RCC 7860 (cell line): ENCODE results near the gene CNTNAP5.

ENCODE experiments used
- DNase-seq: peaks from one replicate; pipeline ENCODE4 v3.0.0-alpha.2; 2015; ENCODE audit warnings: low spot score
- FAIRE-seq: peaks from 2 replicates; lab custom pipeline; 2012; peaks lifted over from hg19 to GRCh38; lab: Jason Lieb, UNC

CNTNAP5 gene

GRCh38 chr2:124053796-124054195, 28.7 kb downstream of the CNTNAP5 start:
- FAIRE-seq (no peak), DNase-seq (no peak)

- DNase-seq, result no peak
- no peak for FAIRE-seq
Measured at GRCh38 chr2:124063596-124063995, 38.5 kb downstream of the CNTNAP5 start.

GRCh38 chr2:124065636-124066035, 40.5 kb downstream of the CNTNAP5 start:
- DNase-seq (no peak), FAIRE-seq (no peak)

- DNase-seq (no peak), FAIRE-seq (no peak)
Measured at GRCh38 chr2:124066776-124067175, 41.7 kb downstream of the CNTNAP5 start.

GRCh38 chr2:124079045-124079444, 54.0 kb downstream of the CNTNAP5 start:
- no peak for FAIRE-seq
- no peak for DNase-seq

GRCh38 chr2:124080281-124081153, 55.4 kb downstream of the CNTNAP5 start:
- DNase-seq (no peak), FAIRE-seq (no peak)

- DNase-seq, result peak; percentile 31
Measured at GRCh38 chr2:124081154-124081716, 56.1 kb downstream of the CNTNAP5 start.

GRCh38 chr2:124088616-124089015, 63.5 kb downstream of the CNTNAP5 start:
- DNase-seq, result no peak
- FAIRE-seq, result no peak

More at GRCh38 chr2:124081154-124081716, 56.1 kb downstream of the CNTNAP5 start:
- FAIRE-seq, result peak; percentile 22

- FAIRE-seq (no peak), DNase-seq (no peak)
Measured at GRCh38 chr2:124091721-124092120, 66.6 kb downstream of the CNTNAP5 start.

GRCh38 chr2:124092651-124093050, 67.6 kb downstream of the CNTNAP5 start:
- FAIRE-seq (no peak), DNase-seq (no peak)

GRCh38 chr2:124104914-124105313, 79.8 kb downstream of the CNTNAP5 start:
- DNase-seq (no peak), FAIRE-seq (no peak)

GRCh38 chr2:124112206-124112605, 87.1 kb downstream of the CNTNAP5 start:
- DNase-seq (no peak), FAIRE-seq (no peak)

- FAIRE-seq, result no peak
- DNase-seq, result peak; percentile 11
Measured at GRCh38 chr2:124112966-124113365, 87.9 kb downstream of the CNTNAP5 start.

- DNase-seq, result no peak
- FAIRE-seq, result no peak
Measured at GRCh38 chr2:124120246-124120645, 95.2 kb downstream of the CNTNAP5 start.

GRCh38 chr2:124121106-124121505, 96.0 kb downstream of the CNTNAP5 start:
- FAIRE-seq, result no peak
- DNase-seq, result no peak

GRCh38 chr2:124121760-124122275, 96.7 kb downstream of the CNTNAP5 start:
- DNase-seq (no peak), FAIRE-seq (no peak)

GRCh38 chr2:124122340-124122739, 97.3 kb downstream of the CNTNAP5 start:
- FAIRE-seq (no peak), DNase-seq (no peak)

- FAIRE-seq (no peak), DNase-seq (no peak)
Measured at GRCh38 chr2:124131276-124131675, 106.2 kb downstream of the CNTNAP5 start.

GRCh38 chr2:124136110-124136509, 111.0 kb downstream of the CNTNAP5 start:
- FAIRE-seq (no peak), DNase-seq (no peak)

- FAIRE-seq (no peak), DNase-seq (no peak)
Measured at GRCh38 chr2:124138076-124138475, 113.0 kb downstream of the CNTNAP5 start.

GRCh38 chr2:124145982-124146381, 120.9 kb downstream of the CNTNAP5 start:
- DNase-seq (no peak), FAIRE-seq (no peak)

GRCh38 chr2:124147552-124147951, 122.5 kb downstream of the CNTNAP5 start:
- no peak for DNase-seq
- no peak for FAIRE-seq
